NOMO-1 treated with dmso at 0.1 percent for 144 hours (cell line): ENCODE measurements around the gene MED27.

Experiments used
- DNase-seq: peaks from one replicate; lab custom pipeline; 2025; ENCODE audit not compliant: unreplicated experiment; lab: John Stamatoyannopoulos, UW

The MED27 gene

GRCh38 chr9:131867611-131868192, 212.0 kb downstream of the MED27 start:
- DNase-seq, result no peak

GRCh38 chr9:131865446-131866195, 214.0 kb downstream of the MED27 start:
- no peak for DNase-seq

DNA sequence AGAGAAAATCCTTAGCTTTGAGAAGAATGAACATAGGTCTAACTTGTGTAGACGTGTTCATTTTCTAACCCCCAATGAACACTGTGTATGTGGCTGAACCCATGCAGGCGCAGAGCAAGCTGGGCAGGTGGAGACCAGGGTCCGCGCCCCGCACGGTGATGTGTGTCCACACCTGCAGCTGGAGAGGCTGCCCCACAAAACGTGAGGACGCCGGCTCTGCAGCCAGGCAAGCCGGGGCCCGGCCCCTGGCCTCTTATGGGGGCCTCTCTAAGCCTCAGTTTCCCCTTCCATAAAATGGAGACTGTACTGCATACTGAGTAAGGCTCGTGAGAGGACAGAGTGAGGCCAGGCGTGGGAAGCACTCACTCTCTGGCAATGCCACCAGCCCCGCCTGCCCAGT, 215.1 kb downstream of the MED27 start:
- no peak for DNase-seq

- DNase-seq, result no peak
These were observed 216.3 kb downstream of the MED27 start for GRCh38 chr9:131863306-131863896.

DNA sequence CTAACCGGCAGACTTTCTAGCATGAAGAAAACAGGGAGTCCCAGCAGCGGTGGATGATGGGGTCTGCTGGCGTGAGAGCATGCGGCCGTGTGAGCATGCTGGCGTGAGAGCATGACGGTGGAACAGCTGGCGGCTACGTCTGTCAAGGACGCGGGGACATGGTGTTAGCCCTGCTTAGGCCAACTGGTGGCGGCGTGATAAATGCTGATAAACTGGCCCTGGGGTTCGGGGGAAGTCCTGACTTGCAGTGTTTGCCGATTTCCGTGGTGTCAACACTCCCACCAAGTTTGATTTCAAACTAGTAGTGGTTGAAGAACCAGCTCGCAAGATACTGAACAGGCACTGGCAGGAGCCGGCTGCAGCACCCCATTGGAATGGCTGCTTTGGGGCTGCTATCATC, 217.4 kb downstream of the MED27 start:
- no peak for DNase-seq

DNA sequence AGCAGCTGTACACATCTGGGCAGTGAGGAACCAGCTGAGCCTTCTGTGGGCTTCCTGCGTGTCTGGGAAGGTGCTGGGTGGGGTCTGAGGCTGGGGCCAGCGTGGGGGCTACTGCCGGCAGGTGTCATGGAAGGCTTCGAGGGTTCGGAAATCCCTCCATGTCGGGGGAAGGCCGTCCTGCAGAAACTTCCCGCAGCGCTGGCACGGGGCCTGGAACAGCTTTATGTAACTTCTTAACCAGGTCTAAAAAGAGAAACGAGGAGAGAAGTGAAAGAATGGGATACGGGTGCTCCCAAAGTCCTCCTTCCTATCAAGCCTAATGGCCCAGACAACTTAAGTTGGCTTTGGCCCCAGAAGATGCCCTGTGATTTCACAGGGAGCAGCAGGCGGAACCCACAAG, 219.2 kb downstream of the MED27 start:
- no peak for DNase-seq

DNA sequence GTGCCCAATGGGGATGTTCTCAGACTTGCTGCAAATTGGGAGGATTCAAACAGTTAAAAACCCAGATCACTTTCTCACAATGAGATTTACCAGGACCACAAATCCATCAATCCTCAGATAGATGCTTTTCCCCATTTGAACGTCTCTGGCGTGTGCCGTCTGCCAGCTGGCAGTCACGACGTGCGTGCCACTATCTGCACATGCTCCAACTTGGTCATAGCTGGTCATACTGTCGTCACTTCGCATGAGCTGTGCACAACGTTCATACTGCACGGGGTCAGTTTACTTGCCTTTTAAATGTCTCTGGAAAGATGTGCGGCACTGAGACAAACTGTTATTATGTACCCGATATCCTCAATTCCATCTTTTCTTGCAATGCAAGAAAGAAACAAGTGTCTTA, 221.5 kb downstream of the MED27 start:
- DNase-seq, result no peak

DNA sequence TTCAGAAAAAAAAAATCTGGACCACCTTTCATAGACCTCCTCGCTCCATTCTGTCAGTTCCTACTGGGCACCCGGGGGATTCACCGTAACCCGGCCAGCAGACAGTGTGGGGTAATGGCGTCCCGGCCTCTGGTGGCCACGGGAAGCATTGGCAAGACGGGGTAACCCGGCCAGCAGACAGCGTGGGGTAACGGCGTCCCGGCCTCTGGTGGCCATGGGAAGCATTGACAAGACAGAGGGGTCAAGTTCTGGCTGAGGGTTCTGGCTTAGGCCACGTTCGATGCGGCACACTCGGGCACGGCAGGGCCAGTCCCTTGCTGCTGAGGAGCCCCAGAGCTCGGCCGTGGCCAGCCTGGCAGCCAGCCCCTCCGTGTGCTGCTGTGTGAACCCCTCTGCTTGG, 223.6 kb downstream of the MED27 start:
- no peak for DNase-seq

DNA sequence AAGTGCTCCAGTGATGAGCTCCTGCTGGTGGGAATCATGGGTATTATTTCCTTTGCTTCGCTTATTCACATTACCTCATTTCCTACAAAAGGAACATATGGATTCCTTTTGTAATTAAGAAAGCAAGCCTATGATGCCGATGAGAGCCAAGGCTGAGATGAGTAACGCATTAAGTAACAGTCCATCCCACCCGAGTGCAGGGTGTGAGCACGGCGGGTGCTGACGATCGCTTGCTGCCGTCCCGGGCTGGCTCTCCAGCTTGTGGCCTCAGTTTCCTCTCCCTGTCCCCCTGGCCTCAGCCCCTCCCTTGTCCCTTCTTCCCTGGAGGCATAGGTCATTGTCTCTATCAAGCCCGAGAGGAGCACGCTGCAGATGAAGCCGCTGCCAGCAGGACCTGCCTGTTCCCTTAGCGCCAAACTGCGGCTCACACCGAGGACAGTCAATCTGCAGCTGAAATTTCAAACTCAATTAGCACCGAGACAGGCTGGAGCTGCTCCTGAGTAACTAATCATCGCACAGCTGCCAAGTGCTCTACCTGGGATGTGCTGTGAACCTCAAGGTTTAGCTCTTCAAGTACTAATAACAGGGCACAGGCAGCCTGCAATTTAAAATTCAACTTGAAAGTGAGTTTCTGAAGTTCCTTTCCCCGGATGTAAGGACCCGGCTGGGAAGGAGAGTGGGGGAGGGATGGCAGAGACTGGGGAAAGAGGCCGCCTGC, 224.6 kb downstream of the MED27 start:
- no peak for DNase-seq

- no peak for DNase-seq
These were observed 225.3 kb downstream of the MED27 start for GRCh38 chr9:131854334-131854733.

- no peak for DNase-seq
These were observed 226.2 kb downstream of the MED27 start for GRCh38 chr9:131853434-131853833.

DNA sequence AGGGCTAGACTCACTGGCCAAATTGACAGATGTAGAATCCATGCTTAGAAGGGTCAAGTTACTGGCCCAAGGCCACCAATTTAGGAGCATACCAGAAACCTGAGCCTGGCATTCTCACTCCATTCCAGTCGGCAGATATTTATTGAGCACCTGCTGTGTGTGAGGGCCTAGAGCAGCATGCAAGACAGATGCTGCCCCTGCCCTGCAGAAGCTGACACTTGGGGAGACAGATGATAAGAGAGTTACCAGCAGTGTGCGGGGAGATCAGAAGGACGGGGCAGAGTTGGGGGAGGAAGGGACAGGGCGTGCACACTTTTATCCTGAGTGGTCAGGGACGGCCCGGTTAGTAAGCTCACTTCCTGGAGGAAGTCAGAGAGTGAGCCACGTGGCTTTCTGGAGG, 228.3 kb downstream of the MED27 start:
- DNase-seq, result no peak

DNA sequence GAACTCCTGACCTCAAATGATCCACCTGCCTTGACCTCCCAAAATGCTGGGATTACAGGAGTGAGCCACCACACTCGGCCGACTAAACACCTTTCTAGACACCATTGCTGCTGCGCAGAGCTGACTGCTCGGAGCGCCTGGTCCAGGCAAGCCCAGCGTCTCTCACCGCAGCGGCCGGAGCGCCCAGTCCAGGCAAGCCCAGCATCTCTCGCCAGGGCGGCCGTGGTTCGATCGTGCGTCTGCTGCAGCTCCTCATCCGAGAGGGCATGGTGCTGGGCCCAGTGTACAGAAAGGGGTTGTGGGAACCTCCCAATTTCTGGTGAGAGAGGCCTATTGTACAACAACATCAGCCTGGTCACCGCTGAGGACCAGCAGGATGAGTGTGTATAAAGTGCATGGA, 230.3 kb downstream of the MED27 start:
- DNase-seq, result no peak

DNA sequence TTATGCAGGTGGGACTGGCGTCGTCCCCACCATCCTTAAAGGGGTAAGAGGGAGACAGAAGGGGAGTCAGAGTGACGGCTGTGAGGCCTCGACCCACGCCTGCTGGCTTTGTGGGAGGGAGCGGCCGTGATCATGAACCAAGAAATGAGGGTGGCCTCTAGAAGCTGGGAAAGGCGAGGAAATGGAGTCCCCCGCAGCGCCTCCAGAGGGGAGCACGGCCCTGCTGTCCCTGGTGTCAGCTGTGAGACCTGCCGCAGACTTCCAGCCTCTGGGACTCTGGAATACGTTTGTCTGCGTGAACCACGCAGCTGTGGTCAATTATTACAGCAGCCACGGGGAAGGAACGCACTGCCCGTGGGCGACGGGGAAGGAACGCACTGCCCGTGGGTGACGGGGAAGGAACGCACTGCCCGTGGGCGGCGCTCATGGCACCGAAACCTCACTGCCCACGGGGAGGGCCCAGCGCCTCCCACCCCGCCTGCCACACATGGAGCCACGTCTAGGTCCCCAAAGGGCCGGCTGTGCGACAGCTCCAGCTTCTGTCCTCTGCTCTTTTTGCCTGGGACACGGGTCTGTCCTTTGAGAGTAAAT, 231.0 kb downstream of the MED27 start:
- DNase-seq, result no peak

GRCh38 chr9:131847665-131848354, 231.9 kb downstream of the MED27 start:
- DNase-seq, result no peak

DNA sequence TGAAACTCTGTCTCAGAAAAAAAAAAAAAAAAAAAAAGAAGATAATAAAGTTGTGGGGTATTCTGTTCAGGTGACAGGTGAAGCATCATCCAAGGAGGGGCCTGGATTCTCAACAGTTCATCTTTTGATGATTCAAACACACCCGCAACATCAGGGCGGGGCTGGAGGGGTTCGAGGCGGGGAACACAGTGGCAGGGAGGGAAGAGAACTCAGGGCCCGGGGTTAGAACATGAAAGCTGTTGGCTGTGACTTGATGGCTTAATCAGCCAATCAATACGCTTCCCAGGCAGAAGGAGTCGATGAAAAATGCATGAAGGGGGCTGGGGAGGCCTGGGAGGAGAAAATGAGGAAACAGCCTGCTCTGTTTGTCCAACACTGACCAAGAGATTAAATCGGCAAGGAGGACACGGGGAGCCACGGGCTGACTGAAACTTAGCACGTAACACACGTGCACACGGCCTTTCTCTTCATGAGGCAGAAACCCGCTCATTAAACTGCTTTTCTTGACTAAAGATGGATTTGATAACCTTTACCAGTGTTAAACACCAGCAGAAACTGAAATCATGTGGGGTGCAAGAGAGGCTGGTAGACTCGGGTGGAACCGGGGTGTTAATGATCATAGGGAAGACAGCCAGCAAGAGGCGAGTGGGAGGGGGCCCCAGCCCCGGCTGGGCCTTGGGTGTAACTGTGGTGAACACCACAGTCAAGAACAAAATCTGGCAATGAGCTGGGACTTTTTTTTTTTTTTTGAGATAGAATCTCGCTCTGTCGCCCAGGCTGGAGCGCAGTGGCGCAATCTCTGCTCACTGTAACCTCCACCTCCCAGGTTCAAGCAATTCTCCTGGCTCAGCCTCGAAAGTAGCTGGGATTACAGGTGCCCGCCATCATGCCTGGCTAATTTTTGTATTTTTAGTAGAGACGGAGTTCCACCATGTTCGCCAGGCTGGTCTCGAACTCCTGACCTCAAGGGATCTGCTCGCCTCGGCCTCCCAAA, 234.1 kb downstream of the MED27 start:
- no peak for DNase-seq

- DNase-seq, result no peak
These were observed 234.9 kb downstream of the MED27 start for GRCh38 chr9:131844745-131845118.

DNA sequence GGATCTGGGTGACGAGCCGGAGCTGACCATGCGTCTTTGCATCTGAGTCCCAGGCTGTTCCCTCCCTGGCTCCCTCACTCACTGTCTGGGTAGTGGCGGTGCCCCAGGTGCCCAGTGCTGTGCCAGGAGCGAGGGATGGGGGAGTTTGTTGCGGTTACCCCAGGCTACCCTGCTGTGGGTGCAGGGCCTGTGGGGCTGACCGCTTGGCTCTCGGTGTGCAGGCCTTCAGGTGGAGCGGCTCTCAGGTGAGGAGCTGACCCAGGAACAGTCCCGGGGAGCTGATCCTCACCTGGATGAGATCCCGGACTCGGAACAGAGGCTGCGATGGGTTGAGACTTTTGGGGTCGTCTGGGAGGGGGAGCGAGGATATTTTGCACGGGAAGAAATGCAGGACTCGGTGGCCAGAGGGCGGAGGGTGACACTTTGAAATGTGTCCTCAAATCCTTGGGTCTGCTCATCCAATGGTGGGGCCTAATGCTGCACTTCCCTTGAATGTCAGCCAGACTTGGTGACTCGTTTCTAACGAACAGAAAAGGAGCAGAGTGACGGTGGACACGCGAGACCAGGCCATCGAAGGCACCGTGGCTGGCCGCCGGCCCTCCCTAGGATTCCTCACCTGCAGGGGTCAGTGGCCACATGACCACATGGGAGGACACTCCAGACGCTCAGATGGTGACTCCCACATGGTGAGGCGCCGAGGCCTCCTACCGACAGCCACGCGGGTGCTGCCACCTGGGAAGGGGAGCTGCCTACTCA, 235.5 kb downstream of the MED27 start:
- no peak for DNase-seq

GRCh38 chr9:131841765-131842318, 237.8 kb downstream of the MED27 start:
- DNase-seq, result no peak
